Fibroblast of lung (primary cell): Measurements from ENCODE around the gene PXDC1. TPM values are rescaled to one million over a fixed set of nuclear protein-coding genes. Genes with fewer than 3 reads are reported as not detected.

Experiments used
- DNase-seq, 2 donors: peaks; one replicate each; pipeline versions ENCODE4 v3.0.0 to v3.0.0-alpha.2; 2010; ENCODE audit warnings: low read depth in 2 of 2
- H2AFZ ChIP-seq: 2 replicates; pipeline ENCODE4 v1.5.1; 2012; ENCODE audit warnings: low read length, control low read depth, inconsistent platforms
- H3K27ac ChIP-seq: 2 replicates; pipeline ENCODE4 v1.5.1; 2011; ENCODE audit warnings: low read length, control low read depth; ENCODE audit not compliant: insufficient read depth
- H3K27me3 ChIP-seq: 2 replicates; pipeline ENCODE4 v1.5.1; 2011; ENCODE audit warnings: mild to moderate bottlenecking, low read length; ENCODE audit not compliant: control insufficient read depth, insufficient read depth
- H3K36me3 ChIP-seq: 2 replicates; pipeline ENCODE4 v1.5.1; 2011; ENCODE audit warnings: low read length; ENCODE audit not compliant: control insufficient read depth, insufficient read depth
- H3K4me1 ChIP-seq: 2 replicates; pipeline ENCODE4 v1.5.1; 2011; ENCODE audit warnings: low read length; ENCODE audit not compliant: control insufficient read depth, insufficient read depth; ENCODE audit errors: extremely low read depth
- H3K4me2 ChIP-seq: 2 replicates; pipeline ENCODE4 v1.5.1; 2011; ENCODE audit warnings: low read length, control low read depth; ENCODE audit not compliant: insufficient read depth; ENCODE audit errors: extremely low read depth
- H3K4me3 ChIP-seq, 4 experiments: fragments of 200-600 bp in 1 of 4; sonication (generic) in 1 of 4; replicated peaks in 1 of 4; 2 replicates each; pipeline ENCODE4 v1.5.1; 2011 to 2016; ENCODE audit warnings: low read length in 4 of 4, low read depth in 3 of 4, mild to moderate bottlenecking in 3 of 4, control low read depth in 2 of 4, inconsistent platforms in 1 of 4, mixed read lengths in 1 of 4; ENCODE audit not compliant: insufficient read depth in 1 of 4; ENCODE audit errors: control extremely low read depth in 1 of 4
- H3K79me2 ChIP-seq: 2 replicates; pipeline ENCODE4 v1.5.1; 2012; ENCODE audit warnings: mild to moderate bottlenecking, low read length, inconsistent platforms; ENCODE audit not compliant: control insufficient read depth, insufficient read depth
- H3K9ac ChIP-seq: 2 replicates; pipeline ENCODE4 v1.5.1; 2011; ENCODE audit warnings: mild to moderate bottlenecking, low read length, control low read depth; ENCODE audit not compliant: insufficient read depth
- H3K9me3 ChIP-seq: 2 replicates; pipeline ENCODE4 v1.5.1; 2012; ENCODE audit warnings: low read depth, low read length; ENCODE audit not compliant: control insufficient read depth, insufficient read depth
- H4K20me1 ChIP-seq: 2 replicates; pipeline ENCODE4 v1.5.1; 2011; ENCODE audit warnings: low read length; ENCODE audit not compliant: control insufficient read depth, insufficient read depth; ENCODE audit errors: extremely low read depth
- EZH2 ChIP-seq: IDR thresholded peaks from 2 replicates; pipeline ENCODE4 v1.5.1; 2012; ENCODE audit warnings: low read length, control low read depth, mild to moderate bottlenecking; ENCODE audit errors: missing control alignments
- polyA plus RNA-seq, 2 donors: library from polyadenylated mRNA; depleted of rRNA in 1 of 2; stranded (reverse) in 1 of 2; unstranded in 1 of 2; fragments of >200 nt; gene quantifications; 2 replicates each; pipeline ENCODE4 v1.2.1, GENCODE V29; 2011 to 2012; ENCODE audit warnings: missing spikeins in 1 of 2
- total RNA-seq: library from RNA; depleted of rRNA; stranded (reverse); fragments of >200 nt; gene quantifications from 2 replicates; pipeline ENCODE4 v1.2.1, GENCODE V29; 2014
- TF ChIP-seq, protein P1 (sequence below), 2 donors: IDR thresholded peaks in 1 of 2; conservative IDR thresholded peaks in 1 of 2; 1 replicate in 1 of 2; 2 replicates in 1 of 2; pipeline ENCODE4 v1.5.1; 2011 to 2012; ENCODE audit warnings: low read length in 2 of 2, control low read depth in 1 of 2, inconsistent platforms in 1 of 2, low read depth in 1 of 2, mild to moderate bottlenecking in 1 of 2

PXDC1 gene
- total and polyA plus RNA-seq, 2 donors (not counting 1 experiment from before 2014, with no cell fraction given): 30.3 to 52.7 TPM

DNA sequence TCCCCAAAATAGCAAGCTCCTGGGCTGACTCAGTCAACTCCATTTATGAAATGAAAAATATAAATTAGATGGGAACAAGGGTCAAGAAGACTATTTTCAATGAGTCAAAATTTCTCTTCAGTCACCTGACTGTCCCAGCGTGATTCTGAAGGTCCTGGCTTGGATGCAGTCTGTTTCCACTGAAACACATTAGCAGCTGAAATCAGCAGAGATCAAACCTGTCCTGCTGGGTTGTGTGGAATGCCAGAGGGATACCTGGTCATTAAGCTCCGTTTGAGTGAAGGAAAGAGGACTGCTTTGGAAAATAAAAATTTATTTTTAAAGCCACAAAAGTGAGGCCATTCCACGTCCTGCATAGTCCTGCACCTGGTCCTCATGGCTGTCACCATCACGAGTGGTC, 37.4 kb downstream of the PXDC1 start:
- TF ChIP-seq, protein P1, sequence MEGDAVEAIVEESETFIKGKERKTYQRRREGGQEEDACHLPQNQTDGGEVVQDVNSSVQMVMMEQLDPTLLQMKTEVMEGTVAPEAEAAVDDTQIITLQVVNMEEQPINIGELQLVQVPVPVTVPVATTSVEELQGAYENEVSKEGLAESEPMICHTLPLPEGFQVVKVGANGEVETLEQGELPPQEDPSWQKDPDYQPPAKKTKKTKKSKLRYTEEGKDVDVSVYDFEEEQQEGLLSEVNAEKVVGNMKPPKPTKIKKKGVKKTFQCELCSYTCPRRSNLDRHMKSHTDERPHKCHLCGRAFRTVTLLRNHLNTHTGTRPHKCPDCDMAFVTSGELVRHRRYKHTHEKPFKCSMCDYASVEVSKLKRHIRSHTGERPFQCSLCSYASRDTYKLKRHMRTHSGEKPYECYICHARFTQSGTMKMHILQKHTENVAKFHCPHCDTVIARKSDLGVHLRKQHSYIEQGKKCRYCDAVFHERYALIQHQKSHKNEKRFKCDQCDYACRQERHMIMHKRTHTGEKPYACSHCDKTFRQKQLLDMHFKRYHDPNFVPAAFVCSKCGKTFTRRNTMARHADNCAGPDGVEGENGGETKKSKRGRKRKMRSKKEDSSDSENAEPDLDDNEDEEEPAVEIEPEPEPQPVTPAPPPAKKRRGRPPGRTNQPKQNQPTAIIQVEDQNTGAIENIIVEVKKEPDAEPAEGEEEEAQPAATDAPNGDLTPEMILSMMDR (conservative IDR thresholded peaks at IDR 0.05 in 1 of 2, IDR thresholded peaks at IDR 0.05 in 1 of 2; ENCODE audit: low read depth in 1 of 2, low read length in 2 of 2): no peak
- no peak for TF ChIP-seq EZH2
- no peak overlapping the region for H3K27ac ChIP-seq

DNA sequence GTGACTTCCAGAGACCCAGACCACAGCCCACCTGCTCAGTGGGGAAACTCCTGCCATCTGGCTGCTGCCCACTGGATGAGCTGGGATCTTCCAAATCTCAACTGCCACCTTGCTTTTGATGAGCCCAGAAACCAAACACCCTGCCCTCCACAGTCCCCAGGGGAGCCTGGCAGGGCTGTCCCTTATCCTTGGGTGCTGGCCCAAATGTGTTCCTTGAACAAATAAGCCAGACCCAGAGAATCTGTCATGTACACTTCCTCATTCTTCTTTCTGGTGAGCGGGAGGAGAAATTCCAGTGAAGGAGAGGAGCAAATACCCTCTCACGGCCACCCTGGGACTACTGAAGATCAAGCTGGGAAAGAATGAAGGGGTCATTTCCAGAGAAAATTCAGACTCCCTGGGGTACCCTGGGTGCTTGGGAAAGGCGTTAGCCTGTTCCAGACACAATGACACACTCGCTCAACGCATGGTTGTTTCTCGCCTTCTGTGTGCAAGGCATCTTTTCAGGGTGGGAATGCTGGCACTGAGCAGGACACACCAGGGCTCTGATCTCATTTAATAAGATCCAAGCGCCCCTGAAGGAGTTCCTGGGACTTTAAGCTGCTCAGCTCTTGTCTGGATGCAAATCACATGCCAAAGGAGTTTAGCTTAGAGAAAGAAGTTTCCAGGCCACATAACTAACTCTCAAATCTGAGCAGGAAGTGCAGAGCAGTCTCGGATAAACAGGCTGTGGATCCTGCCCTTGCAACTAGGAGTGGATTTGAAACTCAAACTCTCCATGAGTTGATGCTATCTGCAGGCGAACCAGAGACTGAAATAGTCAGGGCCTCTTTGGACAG, 38.5 kb downstream of the PXDC1 start:
- TF ChIP-seq, protein P1 (conservative IDR thresholded peaks at IDR 0.05 in 1 of 2, IDR thresholded peaks at IDR 0.05 in 1 of 2; ENCODE audit: low read depth in 1 of 2, low read length in 2 of 2): no peak
- TF ChIP-seq EZH2: no peak
- H3K4me2 ChIP-seq: no peak overlapping the region
- H2AFZ ChIP-seq: no peak overlapping the region
- no peaks in the 10 kb centered on the region for H4K20me1 ChIP-seq
- no peaks in the 10 kb centered on the region for H3K9me3 ChIP-seq
- DNase-seq: no peak
- no peak overlapping the region for H3K4me3 ChIP-seq
- H3K79me2 ChIP-seq: no peaks in the 10 kb centered on the region
- H3K36me3 ChIP-seq: no peaks in the 10 kb centered on the region
- H3K4me1 ChIP-seq: no peaks in the 10 kb centered on the region
- no peak overlapping the region for H3K9ac ChIP-seq
- no peaks in the 10 kb centered on the region for H3K27me3 ChIP-seq
- H3K27ac ChIP-seq: no peak overlapping the region

More for the DNA sequence above, 37.4 kb downstream of the PXDC1 start:
- Histone ChIP-seq H3K9ac (no peak overlapping the region), H3K4me1 (no peaks in the 10 kb centered on the region), H4K20me1 (no peaks in the 10 kb centered on the region), H2AFZ (no peak overlapping the region), H3K4me3 (no peak overlapping the region), H3K36me3 (no peaks in the 10 kb centered on the region), H3K79me2 (no peaks in the 10 kb centered on the region), H3K27me3 (no peaks in the 10 kb centered on the region), H3K4me2 (no peak overlapping the region), H3K9me3 (no peaks in the 10 kb centered on the region)
- no peak for DNase-seq

DNA sequence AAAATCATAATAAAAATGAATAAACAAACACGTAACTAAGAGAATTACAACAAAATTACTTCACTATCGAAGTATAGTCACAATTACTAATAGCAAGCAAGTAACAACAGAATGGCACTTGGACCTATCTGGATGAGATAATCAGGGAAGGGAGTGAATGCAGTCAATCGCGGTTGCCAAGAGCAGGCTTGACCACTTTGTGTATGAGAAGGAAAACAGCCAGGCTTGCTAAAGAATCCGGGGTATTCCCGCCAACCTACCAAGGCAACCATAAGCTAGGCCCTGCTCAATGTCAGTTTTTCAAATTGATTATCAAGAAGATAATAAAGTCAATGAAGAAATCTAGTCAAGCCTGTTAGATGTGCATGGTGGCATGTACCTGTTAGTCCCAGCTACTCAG, 39.7 kb downstream of the PXDC1 start:
- Histone ChIP-seq H4K20me1 (no peaks in the 10 kb centered on the region), H3K27ac (no peak overlapping the region), H3K36me3 (no peaks in the 10 kb centered on the region), H3K9ac (no peak overlapping the region), H3K4me3 (no peak overlapping the region), H2AFZ (no peak overlapping the region), H3K4me2 (no peak overlapping the region), H3K79me2 (no peaks in the 10 kb centered on the region), H3K27me3 (no peaks in the 10 kb centered on the region), H3K4me1 (no peaks in the 10 kb centered on the region), H3K9me3 (no peaks in the 10 kb centered on the region)
- no peak for DNase-seq
- no peak for TF ChIP-seq EZH2
